ENCODE measurements around the gene LRCH4. TPM values are rescaled to one million over a fixed set of nuclear protein-coding genes. Genes with fewer than 3 reads are reported as not detected.
"Not testable (repeated sequence)": the region's sequence is repeated elsewhere in the genome, so short reads cannot be mapped to it uniquely, and the experiment has no call there.

The LRCH4 gene
- total RNA-seq, 1 experiment from 2014 or later: 12.2 TPM

DNA sequence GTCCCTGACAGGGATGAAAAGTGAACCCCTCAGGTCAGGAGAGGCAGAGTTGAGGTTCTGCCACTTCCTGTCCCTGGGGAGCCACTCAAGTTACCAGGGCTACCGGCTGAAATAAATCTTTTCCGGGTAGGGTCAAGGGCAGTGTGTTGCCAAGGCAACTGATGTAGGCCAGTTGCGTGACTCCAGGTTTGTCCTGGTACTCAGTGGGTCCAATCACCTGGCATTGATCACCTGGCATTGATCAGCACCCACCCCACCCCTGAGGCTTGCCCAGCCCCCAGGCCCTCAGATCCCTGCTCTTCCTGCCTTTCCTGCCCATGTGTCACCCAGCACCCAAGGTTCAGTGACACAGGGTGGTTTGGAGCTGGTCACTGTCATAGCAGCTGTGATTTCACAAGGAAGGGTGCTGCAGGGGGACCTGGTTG lies 18.2 kb downstream of the LRCH4 start:
- DNase-seq (ENCODE audit: low read depth): peak; percentile 69

DNA sequence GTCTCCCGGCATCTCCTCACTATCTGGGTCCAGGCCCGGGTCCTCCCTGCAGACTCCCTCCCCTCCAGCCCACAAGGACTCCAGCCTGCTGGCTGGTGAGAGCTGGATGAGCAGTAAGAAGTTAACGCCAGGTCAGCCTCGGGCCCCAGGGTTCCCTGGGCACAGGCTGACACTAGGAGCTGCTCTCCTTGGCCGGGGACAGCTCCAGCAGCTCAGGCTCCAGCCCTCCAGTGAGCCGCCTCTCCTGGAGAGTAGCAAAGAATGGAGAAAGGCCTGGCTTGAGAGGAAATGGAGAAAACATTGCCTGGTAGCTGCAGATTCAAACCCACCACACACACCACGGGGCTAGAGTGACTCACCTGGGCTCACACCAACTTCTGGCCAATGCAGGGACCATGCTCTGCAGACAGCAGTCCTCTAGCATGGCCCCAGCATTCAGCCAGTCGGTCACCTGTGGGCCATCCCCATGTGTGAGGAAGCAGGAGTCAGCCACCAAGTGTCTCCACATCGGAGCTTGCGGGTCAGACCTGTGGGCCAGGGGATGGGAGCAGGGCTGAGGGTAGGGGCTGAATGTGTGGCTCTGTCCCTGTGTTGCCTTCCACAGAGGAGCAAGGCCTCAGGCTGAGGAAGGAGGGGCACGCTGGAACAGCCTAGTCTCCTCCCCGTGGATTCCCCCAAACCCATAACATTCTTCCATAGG lies 18.7 kb downstream of the LRCH4 start:
- DNase-seq (ENCODE audit: low read depth): peak; percentile 69

DNA sequence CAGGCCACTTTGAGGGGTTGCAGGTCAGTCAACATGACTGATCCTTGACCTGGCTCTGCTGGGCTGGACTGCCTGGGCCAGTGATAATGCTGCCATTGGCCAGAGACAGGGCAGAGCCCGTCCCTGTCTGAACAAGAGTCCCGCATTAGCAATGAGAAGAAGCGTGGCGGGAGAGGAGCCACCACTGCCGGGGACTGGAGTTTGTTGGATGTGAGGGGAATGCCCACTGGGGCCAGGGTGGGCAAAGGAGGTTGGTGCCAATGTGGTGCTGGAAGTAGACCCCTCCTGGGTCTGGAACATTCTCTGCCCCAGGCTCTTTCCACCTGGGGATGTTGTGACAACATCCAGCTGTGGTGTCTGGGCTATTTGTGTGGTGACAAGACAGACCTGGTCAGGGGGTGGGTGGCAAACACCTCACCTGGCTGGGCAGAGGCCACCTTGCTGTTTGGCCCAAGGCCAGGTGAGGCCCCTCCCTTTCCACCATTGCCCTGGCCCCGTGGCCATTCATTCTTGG lies 19.9 kb downstream of the LRCH4 start:
- DNase-seq (ENCODE audit: low read depth): no peak

DNA sequence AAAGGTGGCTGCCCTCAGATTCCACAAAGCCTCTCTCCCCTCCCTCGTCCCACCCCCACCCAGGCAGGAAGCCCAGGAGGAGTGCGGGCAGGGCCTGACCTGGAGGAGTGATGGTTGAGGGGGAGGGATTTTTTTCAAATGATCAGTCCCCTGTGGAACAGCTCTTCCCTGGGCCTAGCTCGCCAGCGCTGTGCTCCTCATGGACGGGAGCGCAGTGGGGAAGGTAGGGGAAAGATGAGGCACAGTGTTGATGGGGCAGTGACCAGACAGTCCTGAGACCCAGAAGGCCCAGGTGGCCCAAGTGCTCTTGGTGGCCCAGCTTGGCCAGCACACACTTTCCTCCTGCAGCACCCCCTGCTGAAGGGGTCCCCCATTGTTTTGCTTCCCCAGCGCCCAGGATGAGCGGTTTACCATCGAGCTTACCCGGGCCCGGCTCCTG lies 20.8 kb downstream of the LRCH4 start:
- no peak for DNase-seq (ENCODE audit: low read depth)

DNA sequence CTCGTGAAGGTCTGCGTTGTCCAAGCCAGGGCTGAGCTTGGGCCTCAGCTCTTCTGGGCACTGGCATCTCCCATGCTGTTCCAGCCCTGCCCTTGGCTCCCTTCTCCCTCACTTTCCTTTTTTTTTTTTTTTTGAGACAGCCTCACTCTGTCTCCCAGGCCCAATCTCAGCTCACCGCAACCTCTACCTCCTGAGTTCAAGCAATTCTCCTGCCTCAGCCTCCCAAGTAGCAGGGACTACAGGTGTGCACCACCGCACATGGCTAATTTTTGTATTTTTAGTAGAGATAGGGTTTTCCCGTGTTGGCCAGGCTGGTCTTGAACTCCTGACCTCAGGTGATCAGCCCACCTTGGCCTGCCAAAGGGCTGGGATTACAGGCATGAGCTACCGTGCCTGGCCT lies 21.5 kb downstream of the LRCH4 start:
- not testable (repeated sequence) for DNase-seq (ENCODE audit: low read depth)

DNA sequence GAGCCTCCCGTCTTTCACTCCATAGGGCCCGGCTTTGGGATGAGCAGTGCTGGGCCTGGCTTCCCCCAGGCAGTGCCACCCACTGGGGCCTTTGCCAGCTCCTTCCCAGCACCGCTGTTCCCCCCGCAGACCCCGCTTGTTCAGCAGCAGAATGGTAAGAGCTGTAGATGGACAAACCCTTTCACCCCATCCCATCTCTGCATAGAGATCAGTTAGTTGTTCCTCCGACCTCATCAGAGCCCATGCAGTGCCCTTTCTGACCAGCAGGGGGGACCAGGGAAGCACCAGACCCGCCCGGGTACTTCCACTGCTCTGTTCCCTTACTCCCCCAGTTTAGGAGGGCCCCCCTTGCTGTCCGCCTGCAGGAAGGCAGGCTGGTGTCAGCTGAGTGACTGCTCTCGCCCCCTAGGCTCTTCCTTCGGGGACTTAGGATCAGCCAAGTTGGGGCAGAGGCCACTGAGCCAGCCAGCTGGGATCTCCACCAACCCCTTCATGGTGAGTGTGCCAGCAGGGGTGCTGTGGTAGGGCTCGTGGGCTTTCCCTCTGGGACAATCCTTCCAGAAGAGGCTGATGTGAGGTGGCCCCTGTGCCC lies 22.0 kb downstream of the LRCH4 start:
- DNase-seq (ENCODE audit: low read depth): peak; percentile 47

DNA sequence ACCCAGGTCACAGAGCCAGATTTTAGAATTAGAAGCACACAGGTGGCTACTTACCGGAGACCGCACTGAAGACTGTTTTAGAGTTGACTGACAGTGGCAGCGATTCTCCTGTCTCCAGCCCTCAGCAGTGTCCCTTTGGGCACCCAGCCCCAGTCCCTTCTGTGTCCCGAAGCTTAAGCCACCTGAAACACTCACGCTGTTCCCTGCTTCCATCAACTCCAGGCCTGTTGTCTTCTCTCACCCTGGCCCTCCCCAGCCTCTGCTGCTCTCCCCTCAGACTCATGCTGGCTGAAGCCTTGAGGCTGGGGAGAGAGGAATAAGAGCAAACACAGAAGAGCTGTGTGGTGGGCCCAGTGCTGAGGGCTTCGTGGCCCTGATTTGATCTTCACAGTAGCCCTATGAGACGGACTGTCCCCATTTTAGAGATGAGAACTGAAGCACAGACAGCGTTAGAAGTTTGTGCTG lies 22.8 kb downstream of the LRCH4 start:
- DNase-seq (ENCODE audit: low read depth): no peak

DNA sequence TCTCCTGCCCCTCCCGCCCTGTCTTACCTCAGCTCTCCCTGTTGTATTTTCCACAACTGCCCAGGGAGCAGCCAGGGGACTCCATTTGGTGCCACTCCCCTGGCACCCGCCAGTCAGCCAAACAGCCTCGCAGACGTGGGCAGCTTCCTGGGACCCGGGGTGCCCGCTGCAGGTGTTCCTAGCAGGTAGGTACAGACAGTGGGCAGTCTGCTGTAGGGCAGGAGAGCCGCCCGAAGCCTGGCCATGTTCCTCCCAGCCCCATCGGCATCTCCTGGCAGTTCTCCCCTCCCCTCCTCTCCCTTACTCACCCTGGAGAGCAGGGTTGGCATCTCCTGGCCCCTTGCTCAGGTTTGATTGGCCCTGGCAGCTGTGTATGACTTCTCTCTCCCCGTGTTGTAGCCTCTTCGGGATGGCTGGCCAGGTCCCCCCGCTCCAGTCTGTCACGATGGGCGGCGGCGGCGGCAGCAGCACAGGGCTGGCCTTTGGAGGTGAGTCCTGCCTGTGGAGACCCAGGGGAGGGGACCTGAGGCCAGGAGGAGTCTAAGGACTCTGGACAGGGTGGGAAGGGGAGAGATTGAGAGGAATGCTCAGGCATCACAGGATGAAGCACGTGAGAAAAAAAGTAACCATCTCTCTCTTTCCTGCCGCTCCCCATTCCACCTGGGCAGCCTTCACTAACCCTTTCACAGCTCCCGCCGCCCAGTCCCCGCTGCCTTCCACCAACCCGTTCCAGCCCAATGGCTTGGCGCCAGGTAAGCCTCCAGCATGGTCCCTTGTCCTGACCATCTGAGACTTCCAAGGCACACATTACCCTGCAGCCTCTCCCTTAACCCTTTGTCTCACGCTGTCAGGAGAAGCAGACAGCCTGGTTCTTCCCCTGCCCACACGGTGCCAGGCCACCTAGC lies 23.5 kb downstream of the LRCH4 start:
- DNase-seq (ENCODE audit: low read depth): no peak

DNA sequence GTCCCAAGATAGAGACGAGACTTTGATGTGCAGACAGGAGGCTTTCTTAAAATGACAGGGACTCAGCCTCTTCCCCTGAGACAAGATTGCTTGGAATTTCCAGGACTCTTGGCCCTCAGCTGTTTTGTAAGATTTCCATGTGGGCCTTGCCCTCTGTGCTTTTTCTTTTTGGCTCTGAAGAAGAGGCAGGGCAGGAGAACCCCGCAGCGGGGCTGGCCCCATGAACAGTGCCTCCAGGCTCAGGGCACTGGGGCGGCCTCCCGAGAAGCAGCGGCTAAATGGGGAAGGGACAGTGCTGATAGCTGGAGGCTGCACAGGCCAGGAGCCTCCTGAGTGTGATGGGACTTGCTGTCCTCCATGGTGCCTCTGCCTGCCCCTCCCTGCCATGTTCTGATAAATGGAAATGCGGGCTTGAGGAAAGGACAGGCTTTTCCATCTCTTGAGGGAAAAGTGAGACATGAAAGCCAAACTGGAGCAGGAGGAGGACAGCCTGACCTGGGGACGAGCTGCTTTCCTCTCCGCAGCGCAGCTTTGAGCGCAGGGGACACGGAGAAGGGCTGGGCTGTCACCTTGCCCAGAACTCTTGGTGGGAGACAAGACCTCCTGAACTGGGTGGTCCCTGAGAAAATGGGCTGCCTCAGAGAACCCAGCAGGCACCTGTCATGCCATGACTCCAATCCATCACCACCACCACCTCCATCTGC lies 24.3 kb downstream of the LRCH4 start:
- DNase-seq (ENCODE audit: low read depth): no peak

DNA sequence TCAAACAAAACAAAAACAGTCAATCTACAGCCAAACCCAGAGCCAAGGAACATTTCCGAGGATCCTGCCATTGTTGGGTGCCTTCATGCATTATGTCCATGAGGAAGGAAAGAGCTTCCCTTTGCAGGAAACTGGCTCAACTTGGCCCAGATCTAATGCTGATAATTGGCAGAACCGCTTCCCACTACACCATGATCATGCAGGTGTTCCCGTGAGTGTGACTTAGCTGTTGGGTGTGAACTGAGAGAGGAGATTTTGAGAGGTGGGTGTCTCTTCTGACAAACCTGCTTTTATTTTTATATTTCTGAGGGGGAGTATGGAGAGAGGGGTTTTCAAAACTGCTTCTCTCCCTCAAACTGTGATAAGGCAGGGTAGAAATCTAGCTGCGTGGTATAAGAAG lies 26.8 kb downstream of the LRCH4 start:
- DNase-seq (ENCODE audit: low read depth): no peak

DNA sequence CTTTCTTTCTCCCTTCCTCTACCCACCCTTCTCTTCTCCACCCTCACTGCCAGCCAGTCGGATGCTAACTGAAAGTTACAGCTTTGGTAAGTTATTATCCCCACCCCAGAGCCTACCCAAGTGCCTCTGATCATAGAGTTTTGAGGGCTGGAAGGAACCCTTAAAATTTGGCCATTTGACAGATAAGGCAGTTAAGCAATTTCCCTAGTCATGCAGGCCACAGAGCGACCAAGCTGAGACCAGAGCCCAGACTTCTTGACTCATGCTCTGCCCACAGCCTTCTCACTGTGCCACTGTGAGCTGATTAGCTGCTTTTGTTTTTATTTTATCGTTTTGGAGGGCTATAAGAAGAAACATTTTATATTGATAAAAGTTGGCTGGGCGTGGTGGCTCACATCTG lies 29.4 kb downstream of the LRCH4 start:
- peak; percentile 63 for DNase-seq (ENCODE audit: low read depth)

DNA sequence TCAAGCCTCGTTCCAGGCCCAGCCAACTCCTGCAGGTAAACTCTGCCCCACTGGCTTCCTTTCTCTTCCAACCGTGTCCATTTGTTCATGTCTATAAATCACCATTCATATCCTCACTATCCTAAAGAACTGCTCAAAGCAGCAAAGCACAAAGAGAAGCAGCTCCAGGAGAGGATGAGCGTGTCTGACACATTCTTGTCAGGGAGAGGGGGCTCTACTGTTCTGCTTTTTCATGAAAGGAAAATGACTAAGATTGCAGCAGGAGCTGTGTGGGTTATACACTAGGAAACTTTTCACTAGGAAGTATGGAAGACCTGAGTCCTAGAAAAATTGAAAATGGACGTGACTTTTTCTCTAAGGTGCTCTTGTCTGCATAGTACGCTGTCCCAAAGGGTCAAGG lies 30.2 kb downstream of the LRCH4 start:
- DNase-seq (ENCODE audit: low read depth): no peak

DNA sequence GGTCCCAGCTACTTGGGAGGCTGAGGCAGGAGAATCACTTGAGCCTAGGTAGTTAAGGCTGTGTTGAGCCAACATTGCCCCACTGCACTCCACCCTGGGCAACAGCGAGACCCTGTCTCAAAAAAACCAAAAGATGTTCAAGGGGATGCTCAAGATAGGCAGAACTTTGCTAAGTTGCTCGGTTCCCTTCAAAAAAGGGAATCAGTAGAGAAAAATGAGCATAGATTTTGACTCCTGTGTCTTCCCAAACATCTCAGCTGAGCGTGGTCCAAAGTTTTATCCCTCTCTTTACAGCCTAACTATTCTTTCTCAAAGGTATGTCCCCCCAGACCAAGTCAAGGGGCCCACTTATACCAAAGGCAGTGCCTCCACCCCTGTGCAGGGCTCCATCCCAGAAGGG lies 32.9 kb downstream of the LRCH4 start:
- DNase-seq (ENCODE audit: low read depth): no peak

DNA sequence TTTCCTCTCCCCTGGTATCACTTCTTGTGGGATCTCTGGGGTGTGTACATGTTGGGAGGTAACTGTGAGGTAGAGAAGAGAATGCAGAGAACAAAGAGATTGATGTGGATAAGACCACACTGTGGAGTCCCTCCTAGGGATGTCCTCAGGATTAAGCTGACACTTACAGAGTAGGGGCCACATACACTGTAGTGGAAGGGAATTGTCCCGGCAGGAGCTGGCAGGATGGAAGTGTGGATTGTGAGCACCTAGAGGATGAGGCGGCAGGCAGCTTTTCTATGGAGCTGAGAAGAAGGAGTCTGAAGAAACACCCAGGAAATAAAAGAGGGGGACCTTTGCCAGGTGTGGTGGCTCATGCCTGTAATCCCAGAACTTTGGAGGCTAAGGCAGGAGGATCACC lies 33.4 kb downstream of the LRCH4 start:
- no peak for DNase-seq (ENCODE audit: low read depth)

DNA sequence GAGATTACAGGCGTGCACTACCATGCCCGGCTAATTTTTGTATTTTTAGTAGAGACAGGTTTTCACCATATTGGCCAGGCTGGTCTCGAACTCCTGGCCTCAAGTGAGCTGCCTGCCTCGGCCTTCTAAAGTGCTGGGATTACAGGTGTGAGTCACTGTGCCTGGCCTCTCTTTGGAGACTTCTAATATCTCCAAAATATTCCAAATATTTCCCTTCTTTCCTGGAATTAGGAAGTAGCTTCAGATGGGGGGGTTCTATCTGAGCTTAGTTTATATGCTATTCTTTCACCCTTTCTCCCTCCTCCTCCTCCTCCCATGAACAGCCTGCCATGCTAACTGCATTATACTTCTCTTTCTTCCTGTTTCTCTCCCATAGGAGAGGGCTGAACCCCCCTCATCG lies 37.5 kb downstream of the LRCH4 start:
- not testable (repeated sequence) for DNase-seq (ENCODE audit: low read depth)

DNA sequence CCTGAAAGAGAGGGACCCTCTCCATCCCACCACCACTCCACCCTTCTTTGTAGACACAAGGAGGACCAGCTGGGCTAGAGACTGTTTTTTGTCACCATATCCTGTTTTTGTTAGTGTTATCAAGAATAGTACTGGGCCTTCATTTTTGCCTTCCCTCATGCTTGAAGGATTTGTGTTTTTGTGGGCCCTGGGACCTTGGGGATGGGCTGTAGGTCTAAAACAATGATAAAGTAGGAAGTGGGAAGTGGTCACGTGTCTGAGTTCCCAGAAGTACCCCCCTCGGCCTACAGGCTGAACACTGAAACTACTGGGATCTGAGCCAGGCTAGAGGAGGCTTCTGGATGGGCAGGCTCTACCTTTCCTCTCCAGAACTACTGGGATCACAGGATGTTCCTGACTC lies 38.1 kb downstream of the LRCH4 start:
- peak; percentile 70 for DNase-seq (ENCODE audit: low read depth)

DNA sequence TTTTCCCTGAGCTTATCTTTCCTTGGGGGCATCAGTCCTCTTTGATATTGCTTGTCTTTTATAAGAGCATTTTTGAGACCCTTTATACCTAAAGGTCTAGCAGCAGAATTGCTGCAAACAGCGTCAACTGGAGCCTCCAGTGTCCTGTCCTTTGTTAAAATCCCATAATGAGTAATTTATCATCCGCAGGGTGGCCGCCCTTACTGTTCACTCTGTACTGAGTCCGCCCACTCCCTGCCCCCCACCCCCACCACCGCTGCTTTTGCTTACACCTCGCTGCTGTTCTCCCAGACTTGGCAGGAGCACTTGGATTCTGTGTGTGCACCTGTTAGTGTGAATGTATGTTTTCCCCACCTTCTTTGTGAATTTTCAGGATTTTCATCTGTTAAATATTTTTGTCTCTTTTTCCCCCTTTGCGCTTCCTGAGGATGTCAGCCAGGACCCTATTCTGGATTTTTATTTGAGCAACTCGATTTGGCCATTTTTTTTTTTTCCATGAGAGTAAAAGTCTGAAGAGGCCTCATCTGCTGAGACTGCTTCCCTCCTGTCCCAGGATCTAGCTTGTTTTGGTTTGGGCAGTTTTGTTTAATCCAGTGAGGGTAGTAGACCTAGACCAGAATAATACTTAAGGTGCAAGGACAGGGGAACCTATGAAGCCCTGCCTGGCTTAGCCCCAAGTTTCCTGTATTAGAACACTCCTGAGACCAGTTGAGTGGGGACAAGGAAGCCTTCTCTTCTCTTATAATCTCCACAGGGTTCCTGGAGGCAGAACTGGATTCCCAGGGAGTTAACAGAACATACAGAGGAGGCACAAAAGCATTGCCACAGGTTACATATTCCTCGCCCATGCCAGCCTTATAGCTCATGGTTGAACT lies 38.8 kb downstream of the LRCH4 start:
- no peak for DNase-seq (ENCODE audit: low read depth)

DNA sequence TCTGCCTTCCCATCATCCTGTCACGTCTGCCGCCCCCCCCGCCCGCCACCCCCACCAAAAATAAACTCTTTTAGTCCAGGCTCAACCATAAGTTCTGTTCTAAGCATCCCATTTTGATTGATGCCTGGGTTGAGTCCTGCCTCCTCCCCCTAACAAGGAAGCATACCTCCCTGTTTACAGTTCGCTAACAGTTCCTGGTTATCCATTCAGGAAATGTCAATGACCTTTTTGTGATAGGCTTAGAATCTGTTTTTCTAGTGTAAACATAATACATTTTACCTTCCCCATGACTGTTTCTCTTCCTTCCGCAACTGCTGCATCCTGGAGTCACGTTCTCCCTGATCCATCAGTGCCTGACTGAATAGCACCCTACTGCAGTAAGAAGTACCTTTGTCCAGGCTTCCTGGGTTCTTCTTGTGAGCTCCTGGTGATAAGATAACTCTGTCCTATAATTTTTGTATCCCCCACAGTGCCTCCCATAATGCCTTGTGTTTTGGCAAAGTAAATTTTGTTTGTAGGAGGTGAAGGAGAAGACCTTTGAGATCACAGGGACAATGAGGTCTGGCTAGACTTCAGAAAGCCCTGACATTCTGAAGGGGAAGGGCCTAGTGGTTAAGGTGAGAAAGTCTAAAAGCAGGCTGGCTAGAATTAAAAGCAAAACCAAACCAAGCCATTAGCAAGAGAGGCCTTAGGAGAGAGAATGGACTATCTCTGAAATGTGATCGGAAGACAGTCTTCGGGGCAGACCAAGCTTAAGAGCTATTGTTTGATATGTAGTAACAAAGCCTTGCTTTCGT lies 39.6 kb downstream of the LRCH4 start:
- no peak for DNase-seq (ENCODE audit: low read depth)

DNA sequence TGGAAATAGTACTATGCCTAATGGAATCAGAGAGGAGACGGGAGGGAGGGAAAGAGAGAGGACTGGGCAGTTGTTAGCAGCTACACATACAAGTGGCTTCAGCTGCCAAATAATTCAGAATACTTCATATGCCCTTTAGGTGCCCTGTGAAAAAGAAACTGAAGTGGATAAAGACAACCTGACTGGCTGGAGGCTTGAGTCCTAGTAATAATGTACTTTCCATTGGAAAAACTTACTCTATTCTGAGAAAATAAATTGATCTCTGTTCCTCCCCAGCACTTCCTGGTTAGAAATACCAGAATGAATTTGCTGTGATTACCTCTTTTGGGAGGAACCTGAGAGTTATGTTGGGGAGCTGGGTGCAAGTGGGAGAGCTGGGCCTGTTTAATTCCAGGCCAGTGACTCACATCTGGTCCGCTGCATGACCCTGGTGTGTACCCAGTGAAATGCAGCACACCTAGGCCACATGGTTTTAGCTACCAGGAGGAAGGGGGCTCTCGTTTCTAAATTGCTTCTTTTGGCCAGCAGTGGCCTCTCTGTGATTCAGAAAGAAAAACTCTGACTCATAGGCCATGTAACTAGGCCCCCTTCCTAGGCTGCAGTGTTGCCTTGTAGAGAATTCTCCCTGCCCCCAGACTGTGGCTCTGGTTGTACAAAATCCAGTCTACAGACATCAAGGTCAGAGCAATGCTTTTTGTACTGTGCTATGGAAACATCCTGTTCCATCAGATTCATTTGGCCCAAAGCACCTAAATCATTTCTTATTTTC lies 40.4 kb downstream of the LRCH4 start:
- peak; percentile 97 for DNase-seq (ENCODE audit: low read depth)
